Stimulated activated CD4-positive, alpha-beta T cell treated with anti-CD3 and anti-CD28 coated beads, Interleukin-15, amount 100 ng/mL, for 1 hour (primary cell): ENCODE data around the gene NUP214.
"Not testable (repeated sequence)": the region's sequence is repeated elsewhere in the genome, so short reads cannot be mapped to it uniquely, and the experiment has no call there.

Source experiments
- DNase-seq, 2 donors: peaks; one replicate each; pipeline ENCODE4 v3.0.0-alpha.2; 2020; ENCODE audit warnings: low read depth in 1 of 2, low spot score in 1 of 2

The NUP214 gene

DNA sequence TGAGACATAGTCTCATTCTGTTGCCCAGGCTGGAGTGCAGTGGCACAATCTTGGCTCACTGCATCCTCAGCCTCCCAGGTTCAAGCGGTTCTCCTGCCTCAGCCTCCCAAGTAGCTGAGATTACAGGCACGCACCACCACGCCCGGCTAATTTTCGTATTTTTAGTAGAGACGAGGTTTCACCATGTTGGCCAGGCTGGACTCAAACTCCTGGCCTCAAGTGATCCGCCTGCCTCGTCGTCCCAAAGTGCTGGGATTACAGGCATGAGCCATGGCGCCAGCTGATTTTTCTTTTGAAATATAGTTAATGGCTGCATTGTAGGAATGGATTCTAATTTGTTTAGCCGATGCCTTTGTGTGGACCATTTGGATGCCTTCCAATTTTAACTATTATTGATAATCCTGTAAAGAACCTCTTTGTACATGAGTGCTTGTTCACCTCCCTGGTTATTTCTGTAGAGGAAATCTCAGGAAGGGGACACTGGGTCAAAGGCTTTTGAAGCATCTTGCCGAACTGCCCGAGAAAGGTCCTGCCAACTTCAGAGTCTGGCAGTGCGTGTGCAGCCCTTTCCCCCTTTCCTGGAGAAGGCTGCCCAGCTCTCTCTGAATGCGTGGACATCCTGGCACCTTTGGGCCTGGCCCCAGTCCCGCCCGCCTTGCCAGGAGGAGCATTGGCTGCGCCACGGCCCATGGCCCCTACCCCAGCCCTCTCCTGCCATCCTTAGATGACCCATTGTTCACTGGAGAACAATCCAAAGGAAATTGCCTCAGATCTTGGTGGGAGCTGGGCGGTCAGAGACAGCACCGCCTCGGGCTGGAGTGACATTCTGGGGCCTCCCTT is 8.9 kb upstream of the NUP214 start:
- no peak for DNase-seq

DNA sequence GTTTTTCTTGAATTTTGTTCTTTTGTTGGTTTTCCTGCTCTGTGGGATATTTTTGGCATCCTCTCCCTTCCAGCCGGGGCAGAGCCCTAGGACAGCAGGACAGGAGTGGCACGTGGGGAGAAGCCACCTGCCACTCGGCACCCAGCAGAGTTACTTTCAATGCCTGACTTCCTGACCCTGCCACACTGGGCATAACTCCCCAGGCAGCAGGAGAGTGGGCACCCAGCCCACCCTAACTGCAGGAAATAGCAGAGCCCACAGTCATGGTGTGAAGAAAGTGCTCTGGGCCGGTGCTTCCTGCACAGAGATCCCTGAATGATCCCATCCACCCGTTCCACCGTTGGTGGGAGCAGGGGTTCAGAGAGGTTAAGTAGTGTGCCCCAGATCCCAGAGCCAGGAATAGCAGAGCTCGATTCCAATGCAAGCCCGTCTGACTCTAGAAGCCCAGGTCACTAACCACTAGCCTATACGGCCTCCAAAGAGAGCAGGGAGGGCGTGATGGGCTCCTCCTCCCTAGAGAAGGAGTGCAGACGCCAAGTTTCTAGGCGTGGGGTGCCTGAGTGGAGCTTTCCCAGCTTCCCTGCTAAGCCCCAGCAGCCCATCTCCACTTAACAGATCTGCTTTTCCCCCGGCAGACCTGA is 8.1 kb upstream of the NUP214 start:
- DNase-seq, result no peak

DNA sequence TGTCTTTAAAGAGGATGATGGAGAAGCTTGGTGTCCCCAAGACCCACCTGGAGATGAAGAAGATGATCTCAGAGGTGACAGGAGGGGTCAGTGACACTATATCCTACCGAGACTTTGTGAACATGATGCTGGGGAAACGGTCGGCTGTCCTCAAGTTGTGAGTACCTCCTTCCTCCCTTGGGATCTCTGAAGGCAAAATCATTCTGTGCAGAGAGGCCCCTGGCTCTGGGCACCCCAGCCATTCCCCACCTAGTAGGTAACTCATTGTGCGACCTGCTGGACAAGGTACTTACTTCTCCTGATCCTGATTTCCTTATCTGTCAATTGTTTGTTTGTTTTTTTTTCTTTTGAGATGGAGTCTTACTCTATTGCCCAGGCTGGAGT is 7.6 kb upstream of the NUP214 start:
- DNase-seq, result no peak

DNA sequence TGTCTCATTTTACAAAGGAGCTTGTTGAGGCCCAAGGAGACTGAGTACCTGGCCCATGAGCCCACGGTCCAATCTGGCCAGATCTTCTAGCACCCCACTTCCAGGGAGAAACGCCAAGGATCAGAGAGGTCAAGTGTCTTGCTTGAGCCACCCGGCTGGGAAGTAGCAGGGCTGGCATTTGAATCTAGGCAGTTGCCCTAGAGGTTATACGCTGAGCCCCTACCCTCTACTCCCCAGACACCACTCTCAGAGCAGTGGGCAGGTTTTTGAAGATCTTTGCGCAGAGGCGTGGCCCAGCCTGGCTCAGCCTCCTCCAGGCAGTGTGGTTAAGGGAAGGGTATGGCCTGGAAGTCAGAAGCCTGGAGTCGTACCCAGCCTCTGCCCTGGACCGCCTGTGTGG is 5.8 kb upstream of the NUP214 start:
- DNase-seq, result no peak

DNA sequence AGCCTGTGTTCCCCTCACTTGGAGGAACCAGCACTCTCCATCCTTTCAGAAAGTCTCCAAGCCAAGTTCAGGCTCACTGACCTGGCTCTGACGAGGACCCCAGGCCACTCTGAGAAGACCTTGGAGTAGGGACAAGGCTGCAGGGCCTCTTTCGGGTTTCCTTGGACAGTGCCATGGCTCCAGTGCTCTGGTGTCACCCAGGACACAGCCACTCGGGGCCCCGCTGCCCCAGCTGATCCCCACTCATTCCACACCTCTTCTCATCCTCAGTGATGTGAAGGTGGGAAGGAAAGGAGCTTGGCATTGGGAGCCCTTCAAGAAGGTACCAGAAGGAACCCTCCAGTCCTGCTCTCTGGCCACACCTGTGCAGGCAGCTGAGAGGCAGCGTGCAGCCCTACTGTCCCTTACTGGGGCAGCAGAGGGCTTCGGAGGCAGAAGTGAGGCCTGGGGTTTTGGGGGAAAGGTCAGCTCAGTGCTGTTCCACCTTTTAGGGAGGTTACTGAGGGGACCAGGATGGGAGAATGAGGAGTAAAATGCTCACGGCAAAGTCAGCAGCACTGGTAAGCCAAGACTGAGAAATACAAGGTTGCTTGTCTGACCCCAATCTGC is 4.7 kb upstream of the NUP214 start:
- no peak for DNase-seq

DNA sequence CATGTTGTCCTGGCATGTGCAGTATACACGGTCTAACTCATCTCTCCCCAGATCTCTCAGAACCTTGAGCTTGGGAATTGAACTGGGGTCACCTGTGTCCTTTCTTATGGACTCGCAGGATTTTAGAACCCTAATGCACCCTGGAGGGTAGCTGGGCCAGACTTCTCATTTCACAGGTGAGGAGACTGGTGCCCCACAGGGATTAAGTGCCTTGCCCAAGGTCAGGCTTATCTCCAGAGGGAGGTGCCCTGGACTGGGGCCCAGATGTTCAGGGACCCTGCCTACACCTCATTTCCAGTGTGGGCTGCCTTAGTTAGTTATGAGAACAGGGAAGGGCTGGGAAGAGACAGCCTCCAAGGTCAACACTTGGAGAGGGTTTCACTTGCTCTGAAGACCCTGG is 4.0 kb upstream of the NUP214 start:
- DNase-seq, result no peak

DNA sequence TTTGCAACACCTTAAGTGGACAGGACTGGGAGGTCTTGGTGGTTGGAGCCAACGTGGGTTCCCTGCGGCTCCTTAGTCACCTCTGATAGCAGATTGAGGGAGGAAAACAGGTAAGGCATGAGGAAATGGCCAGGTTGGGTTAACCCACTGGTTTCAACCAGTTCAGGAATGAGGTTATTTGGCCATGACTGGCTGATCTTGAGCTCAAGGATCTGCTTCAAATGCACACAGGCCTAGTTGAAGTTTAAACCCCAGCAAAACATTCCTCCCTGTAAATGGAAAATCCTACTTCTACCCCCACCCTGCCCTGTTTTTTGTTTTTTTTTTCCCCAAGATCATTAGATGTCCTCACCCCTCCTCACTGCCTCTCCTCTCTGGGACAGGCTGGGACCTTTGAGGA is 3.2 kb upstream of the NUP214 start:
- DNase-seq, result no peak

DNA sequence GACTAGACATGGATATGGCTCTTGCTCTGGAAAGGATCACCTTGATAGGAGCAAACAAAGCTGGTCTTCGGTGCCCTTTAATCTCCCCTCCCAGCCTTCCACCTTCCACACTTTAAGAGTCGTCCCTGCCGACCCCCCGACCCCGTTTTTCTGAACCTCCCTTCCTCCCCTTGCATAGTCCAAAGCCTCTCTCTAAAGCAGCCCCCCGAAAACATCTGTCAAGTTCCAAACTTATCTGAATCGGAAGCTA is 423 bp upstream of the NUP214 start:
- DNase-seq, result no peak

DNA sequence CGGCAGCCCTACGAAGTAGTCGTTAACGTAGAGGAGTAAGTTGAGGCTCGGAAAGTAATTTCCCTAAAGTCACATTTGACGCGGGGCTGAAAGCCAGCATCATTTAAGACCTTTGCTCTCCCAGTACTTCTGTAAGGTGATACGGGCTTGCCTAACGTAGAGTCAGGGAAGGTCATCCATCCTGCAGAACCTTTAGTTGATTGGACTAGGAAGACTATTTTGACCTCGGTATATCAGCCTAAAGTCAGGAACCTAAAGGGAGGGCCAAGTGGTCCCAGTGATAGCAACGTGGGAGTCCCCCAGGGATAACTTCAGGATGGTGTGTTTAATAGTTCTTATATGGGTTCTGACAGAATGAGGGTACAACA is 657 bp downstream of the NUP214 start:
- DNase-seq, result no peak

DNA sequence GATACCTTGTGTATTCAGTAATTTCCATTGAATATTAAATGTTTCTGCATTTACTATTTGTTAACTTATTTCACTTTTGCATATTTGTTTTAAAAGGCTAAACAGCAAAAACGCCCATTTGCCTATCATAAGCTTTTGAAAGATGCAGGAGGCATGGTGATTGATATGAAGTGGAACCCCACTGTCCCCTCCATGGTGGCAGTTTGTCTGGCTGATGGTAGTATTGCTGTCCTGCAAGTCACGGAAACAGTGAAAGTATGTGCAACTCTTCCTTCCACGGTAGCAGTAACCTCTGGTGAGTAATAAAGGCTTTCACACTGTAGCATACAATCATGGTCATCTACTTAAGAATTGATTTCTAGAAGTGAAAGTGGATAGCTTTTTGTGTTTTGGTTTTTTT is 3.8 kb downstream of the NUP214 start:
- DNase-seq, result no peak

DNA sequence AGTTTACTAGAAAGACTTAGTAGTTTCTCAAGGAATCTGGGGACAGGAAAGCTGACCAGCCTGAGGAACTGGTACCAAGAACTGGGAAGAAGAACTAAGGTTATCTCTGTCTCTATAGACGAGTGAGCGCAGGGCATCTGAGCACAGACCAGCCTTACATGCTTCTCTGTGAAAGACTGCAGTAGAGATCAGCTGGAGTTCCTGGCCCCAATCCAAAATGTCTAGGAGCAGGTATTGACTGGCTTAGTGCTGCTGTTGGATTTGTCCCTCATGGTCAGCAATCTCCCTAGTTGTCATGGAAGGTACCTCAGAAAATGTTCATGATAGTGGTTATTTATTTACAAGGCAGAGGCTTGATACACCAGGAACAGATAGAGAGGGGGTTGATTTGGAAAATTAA is 13.3 kb downstream of the NUP214 start:
- DNase-seq, result no peak

DNA sequence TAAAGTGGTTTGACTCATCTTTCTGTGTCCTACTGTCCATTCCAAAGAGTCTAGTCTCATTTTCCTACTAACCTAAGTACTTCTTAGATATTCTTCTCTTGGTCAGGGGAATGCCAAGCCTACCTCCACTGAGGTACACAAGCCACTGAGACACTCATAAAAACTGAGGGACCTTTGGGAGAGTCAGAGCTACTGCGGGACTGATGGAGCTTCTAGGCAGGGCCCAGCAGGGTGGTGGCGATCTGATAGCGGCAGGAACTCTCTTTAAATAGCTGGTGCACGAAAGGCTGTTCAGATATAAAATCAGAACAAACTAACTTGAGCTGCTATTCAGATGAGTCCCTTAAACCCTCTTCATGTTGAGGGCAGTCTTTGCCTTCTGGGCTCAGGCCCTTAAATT is 14.7 kb downstream of the NUP214 start:
- DNase-seq, result no peak

DNA sequence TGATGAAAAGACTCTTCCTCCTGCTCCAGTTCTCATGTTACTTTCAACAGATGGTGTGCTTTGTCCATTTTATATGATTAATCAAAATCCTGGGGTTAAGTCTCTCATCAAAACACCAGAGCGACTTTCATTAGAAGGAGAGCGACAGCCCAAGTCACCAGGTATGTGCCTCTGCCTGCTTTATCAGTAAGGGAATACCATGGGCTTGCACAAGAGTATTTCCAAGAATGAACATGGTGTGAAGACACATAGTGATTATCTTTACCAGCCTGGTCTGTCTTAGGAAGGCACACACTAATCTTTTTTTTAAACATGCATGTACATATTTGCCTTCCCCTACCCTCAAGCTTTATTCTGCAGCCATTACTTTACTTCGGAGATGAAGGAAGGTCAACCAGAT is 15.2 kb downstream of the NUP214 start:
- no peak for DNase-seq

DNA sequence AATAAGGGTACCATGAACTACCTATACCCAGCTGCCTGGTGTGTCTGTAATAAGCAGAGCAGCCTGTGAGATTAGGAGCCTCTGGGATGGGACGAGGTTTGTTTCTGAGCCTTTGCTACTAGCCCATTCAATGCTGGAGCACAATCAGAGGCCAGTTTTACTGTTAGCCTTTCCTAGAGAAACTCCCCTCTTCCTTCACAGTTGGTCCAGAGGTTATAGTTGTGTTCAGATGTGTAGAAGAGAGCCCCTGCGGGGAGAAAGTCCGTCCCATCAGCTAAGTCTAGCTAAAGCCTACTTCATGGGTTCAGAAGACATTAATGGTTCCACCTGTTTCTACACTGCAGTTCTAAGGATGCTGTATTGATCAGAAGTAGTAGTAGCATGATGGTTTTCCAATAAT is 16.8 kb downstream of the NUP214 start:
- no peak for DNase-seq

DNA sequence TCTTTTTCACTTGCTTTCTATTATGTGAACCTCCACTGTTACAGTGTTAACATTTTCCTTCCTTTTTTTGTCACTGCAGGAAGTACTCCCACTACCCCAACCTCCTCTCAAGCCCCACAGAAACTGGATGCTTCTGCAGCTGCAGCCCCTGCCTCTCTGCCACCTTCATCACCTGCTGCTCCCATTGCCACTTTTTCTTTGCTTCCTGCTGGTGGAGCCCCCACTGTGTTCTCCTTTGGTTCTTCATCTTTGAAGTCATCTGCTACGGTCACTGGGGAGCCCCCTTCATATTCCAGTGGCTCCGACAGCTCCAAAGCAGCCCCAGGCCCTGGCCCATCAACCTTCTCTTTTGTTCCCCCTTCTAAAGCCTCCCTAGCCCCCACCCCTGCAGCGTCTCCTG is 18.8 kb downstream of the NUP214 start:
- no peak for DNase-seq

DNA sequence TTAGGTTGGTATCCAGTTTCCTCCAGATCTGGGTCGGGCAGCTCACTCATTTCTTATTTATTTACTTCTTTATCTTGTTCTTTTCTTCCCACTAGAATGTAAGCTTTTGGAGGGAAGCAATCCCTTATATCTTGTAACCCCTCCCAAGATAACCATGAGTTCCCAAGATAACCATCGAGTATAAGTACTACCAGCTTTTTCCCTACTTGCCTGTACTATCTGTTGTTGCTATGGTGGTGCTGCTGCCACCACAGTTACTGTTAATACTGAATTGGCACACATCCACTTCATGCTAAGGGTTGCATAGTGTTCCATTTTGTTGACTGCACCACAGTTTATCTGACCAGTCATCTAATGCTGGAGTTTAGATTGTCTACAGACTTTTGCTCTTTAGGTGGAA is 19.9 kb downstream of the NUP214 start:
- DNase-seq, result no peak

DNA sequence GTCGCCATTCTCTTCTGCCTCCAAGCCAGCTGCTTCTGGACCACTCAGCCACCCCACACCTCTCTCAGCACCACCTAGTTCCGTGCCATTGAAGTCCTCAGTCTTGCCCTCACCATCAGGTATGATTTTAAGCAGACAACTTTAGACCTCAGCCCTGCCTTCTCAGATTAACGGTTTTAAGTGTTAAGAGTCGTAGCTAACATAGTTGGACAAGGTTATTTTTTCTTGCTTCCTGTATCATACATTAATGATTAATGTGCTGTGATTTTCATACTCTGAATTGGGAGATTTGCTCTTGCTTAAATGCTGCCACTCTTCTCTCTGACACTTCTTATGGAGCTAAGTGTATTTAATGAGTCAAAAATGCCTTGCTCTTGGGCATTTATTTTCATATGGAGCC is 20.8 kb downstream of the NUP214 start:
- DNase-seq, result no peak

DNA sequence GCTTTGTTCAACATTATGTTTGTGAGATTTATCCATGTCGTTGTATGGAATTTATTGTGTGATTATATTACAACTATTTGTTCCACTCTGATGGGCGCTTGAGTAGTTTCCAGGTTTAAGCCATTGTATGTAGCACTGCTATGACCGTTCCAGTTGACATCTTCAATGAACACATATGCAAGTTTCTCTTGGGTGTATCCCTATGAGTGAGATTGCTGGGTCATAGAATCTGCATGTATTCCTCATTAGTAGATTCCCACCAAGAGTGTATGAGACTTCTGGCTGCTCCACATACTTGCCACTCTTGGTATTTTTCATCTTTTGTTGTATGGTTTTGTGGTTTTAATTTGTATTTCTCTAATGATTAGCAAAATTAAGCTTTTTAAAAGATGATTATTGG is 22.9 kb downstream of the NUP214 start:
- DNase-seq, result no peak

DNA sequence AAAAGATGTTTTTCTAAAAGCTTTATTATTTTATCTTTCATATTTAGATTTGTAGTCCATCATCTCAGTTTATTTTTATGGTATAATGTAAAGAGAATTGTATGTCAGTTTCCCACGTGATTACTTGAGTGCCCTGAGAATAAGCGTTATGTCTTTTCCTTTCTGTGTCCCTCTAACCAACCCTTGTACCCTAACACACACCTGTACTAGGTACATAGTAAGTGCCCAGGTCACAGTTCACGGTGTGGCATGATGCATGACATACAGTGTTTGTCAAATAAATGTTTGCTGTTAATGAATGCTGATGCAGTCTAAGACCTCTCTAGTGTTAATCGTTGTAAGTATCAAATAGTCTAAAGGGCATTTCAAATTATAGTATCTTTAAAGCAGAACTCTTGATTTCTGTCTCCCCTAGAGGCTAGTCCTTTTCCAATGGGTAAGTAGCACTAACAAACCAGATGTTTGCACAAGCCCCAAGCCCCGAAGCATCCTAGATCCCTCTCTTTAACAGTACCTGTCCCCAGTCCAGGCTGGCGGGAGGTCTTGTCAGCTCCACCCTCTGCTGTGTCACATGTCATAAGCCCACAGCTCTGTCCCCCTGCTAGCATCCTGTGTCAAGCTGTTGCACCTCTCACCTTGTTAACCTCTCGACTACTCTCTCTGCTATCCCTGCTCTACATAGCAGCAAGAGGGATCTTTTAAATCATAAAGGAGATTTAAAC is 23.7 kb downstream of the NUP214 start:
- no peak for DNase-seq

DNA sequence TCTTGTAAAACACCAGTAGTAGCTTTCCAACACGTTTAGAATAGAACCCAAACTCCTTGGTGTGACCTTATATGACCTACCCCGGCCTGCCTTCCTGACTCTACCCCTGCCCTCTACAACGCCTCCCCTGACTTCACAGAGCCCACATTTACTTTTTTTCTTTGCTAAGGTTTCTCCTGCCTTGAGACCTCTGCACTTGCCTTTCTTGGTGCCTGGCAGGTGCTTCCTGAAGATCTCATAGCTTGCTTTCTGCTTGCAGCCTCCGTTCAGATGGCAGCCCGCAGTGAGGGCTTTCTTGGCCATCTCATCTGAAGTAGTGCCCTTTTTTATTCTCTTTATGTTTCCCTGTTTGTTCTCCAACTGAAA is 24.3 kb downstream of the NUP214 start:
- DNase-seq, result no peak

DNA sequence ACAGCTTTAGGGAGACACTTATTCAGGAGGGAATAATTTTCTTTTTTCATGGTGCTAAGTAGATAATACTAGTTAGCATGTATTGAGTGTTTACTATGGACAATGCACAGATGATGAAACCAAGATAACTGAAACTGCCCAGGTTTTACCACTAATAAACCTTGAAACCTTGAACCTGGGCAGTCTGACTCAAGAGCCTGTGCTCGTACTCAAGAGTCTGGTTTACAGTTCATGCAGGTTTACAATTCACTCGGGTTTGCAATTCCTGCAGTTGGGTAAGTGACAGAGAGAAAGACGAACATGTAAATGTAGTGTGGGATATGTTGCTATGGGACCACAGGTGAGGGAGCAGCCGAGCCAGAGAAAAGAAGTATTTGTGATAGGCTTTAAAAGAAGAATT is 28.2 kb downstream of the NUP214 start:
- DNase-seq, result no peak

DNA sequence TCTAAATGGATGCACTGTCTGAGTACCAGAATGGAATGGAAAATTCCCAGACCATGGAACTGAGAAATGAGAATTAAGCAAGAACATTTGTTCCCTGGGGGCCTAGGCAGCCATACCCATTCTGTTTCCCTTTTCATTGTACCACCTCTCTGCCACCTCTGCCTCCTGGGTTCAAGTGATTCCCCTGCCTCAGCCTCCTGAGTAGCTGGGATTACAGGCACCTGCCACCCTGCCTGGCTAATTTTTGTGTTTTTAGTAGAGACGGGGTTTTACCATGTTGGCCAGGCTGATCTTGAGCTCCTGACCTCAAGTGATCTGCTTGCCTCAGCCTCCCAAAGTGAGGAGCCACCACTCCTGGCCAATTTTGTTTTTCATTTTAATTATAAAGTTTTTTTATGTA is 33.3 kb downstream of the NUP214 start:
- not testable (repeated sequence) for DNase-seq
